IMR-90 (cell line): ENCODE measurements around the gene SIM1.

Experiments used
- BHLHE40 ChIP-seq: fragments of 150-350 bp; IDR thresholded peaks from 2 replicates; pipeline ENCODE4 v1.6.1; 2016; ENCODE audit warnings: mild to moderate bottlenecking, low read depth, low read length
- CEBPB ChIP-seq: IDR thresholded peaks from 2 replicates; pipeline ENCODE4 v1.6.1; 2012; ENCODE audit warnings: low read depth, low read length, improper control_type of control experiment
- CHD1 ChIP-seq: IDR thresholded peaks from 2 replicates; pipeline ENCODE4 v1.6.1; 2012; ENCODE audit warnings: low read depth, low read length, improper control_type of control experiment
- ELK1 ChIP-seq: fragments of 150-350 bp; IDR thresholded peaks from 2 replicates; pipeline ENCODE4 v1.6.1; 2016; ENCODE audit warnings: low read depth, mild to moderate bottlenecking, low read length, moderate library complexity, borderline replicate concordance
- FOS ChIP-seq: fragments of 150-350 bp; IDR thresholded peaks from 2 replicates; pipeline ENCODE4 v1.6.1; 2016; ENCODE audit warnings: low read depth, low read length
- MXI1 ChIP-seq: IDR thresholded peaks from 2 replicates; pipeline ENCODE4 v1.6.1; 2012; ENCODE audit warnings: low read depth, mild to moderate bottlenecking, low read length, moderate library complexity, borderline replicate concordance
- NFE2L2 ChIP-seq: fragments of 150-350 bp; IDR thresholded peaks from 2 replicates; pipeline ENCODE4 v1.6.1; 2016; ENCODE audit warnings: low read depth, mild to moderate bottlenecking, low read length
- POLR2A ChIP-seq: IDR thresholded peaks from 2 replicates; pipeline ENCODE4 v1.6.1; 2012; ENCODE audit warnings: mild to moderate bottlenecking, low read depth, low read length
- RAD21 ChIP-seq: IDR thresholded peaks from 2 replicates; pipeline ENCODE4 v1.6.1; 2012; ENCODE audit warnings: low read length, improper control_type of control experiment
- RCOR1 ChIP-seq: IDR thresholded peaks from 2 replicates; pipeline ENCODE4 v1.6.1; 2012; ENCODE audit warnings: mild to moderate bottlenecking, low read length, improper control_type of control experiment; ENCODE audit not compliant: insufficient replicate concordance
- RFX5 ChIP-seq: IDR thresholded peaks from 2 replicates; pipeline ENCODE4 v1.8.0; 2012; ENCODE audit warnings: low read depth, mild to moderate bottlenecking, low read length, moderate library complexity
- SMC3 ChIP-seq: fragments of 150-350 bp; IDR thresholded peaks from 2 replicates; pipeline ENCODE4 v1.6.1; 2016; ENCODE audit warnings: low read depth, mild to moderate bottlenecking, antibody characterized with exemption, low read length, moderate library complexity
- TF ChIP-seq, protein P1 (sequence below): conservative IDR thresholded peaks from 2 replicates; pipeline ENCODE4 v1.5.1; 2012; ENCODE audit warnings: mild to moderate bottlenecking, low read depth, low read length, improper control_type of control experiment

- TF ChIP-seq, protein P1, sequence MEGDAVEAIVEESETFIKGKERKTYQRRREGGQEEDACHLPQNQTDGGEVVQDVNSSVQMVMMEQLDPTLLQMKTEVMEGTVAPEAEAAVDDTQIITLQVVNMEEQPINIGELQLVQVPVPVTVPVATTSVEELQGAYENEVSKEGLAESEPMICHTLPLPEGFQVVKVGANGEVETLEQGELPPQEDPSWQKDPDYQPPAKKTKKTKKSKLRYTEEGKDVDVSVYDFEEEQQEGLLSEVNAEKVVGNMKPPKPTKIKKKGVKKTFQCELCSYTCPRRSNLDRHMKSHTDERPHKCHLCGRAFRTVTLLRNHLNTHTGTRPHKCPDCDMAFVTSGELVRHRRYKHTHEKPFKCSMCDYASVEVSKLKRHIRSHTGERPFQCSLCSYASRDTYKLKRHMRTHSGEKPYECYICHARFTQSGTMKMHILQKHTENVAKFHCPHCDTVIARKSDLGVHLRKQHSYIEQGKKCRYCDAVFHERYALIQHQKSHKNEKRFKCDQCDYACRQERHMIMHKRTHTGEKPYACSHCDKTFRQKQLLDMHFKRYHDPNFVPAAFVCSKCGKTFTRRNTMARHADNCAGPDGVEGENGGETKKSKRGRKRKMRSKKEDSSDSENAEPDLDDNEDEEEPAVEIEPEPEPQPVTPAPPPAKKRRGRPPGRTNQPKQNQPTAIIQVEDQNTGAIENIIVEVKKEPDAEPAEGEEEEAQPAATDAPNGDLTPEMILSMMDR = no peak
- TF ChIP-seq CHD1 (no peak), POLR2A (no peak), ELK1 (no peak), RAD21 (no peak), BHLHE40 (no peak), RFX5 (no peak), FOS (no peak), MXI1 (no peak), CEBPB (no peak), NFE2L2 (no peak), SMC3 (no peak), RCOR1 (no peak)
Observed at GRCh38 chr6:100342830-100343229, 121.9 kb downstream of the SIM1 start.
